Thoracic aorta (tissue), 2 donors: ENCODE results near the gene LCK. TPM values are rescaled to one million over a fixed set of nuclear protein-coding genes. Genes with fewer than 3 reads are reported as not detected.
A peak's percentile ranks its signal among the peaks of the same experiment; 100 is the strongest.

Experiments used
- ATAC-seq: fragments of 150-250 bp; one replicate; pipeline ENCODE4 v1.8.0; 2017; ENCODE audit warnings: low read depth; ENCODE audit not compliant: insufficient number of reproducible peaks, low FRiP score
- DNase-seq: peaks from one replicate; pipeline ENCODE4 v3.0.0-alpha.2; 2020; ENCODE audit warnings: low spot score
- H3K27ac ChIP-seq, 2 donors: fragments of 200-600 bp; sonication (generic); 1 replicate in 1 of 2; 2 replicates in 1 of 2; pipeline ENCODE4 v1.5.1; 2016; ENCODE audit warnings: mild to moderate bottlenecking in 2 of 2, moderate library complexity in 2 of 2
- H3K27me3 ChIP-seq: fragments of 200-600 bp; sonication (generic); replicated peaks from 2 replicates; pipeline ENCODE4 v1.6.0; 2016; ENCODE audit warnings: mild to moderate bottlenecking; ENCODE audit not compliant: insufficient read depth
- H3K36me3 ChIP-seq: fragments of 200-600 bp; sonication (generic); one replicate; pipeline ENCODE4 v1.5.1; 2016
- H3K4me1 ChIP-seq, 2 donors: fragments of 200-600 bp; sonication (generic); 1 replicate in 1 of 2; 2 replicates in 1 of 2; pipeline versions ENCODE4 v1.5.1 to v1.6.0; 2016; ENCODE audit warnings: low read depth in 2 of 2, mild to moderate bottlenecking in 1 of 2; ENCODE audit not compliant: control insufficient read depth in 1 of 2
- H3K4me3 ChIP-seq: fragments of 200-600 bp; sonication (generic); 2 replicates; pipeline ENCODE4 v1.5.1; 2016; ENCODE audit warnings: mild to moderate bottlenecking
- H3K9me3 ChIP-seq: fragments of 200-600 bp; sonication (generic); 2 replicates; pipeline ENCODE4 v1.5.1; 2016
- total RNA-seq, 2 donors: library from RNA; depleted of rRNA; stranded (reverse); fragments of >200 nt; gene quantifications; one replicate each; pipeline versions ENCODE4 v1.1.0 to v1.2.3, GENCODE V29; 2016
- TF ChIP-seq, protein P1 (sequence below): fragments of 200-600 bp; sonication (generic); IDR thresholded peaks from one replicate; pipeline ENCODE4 v1.5.1; 2019; ENCODE audit warnings: antibody characterized with exemption

The LCK gene
- total RNA-seq, 2 donors from 2014 or later, result 4.1 to 10.5 TPM

DNA sequence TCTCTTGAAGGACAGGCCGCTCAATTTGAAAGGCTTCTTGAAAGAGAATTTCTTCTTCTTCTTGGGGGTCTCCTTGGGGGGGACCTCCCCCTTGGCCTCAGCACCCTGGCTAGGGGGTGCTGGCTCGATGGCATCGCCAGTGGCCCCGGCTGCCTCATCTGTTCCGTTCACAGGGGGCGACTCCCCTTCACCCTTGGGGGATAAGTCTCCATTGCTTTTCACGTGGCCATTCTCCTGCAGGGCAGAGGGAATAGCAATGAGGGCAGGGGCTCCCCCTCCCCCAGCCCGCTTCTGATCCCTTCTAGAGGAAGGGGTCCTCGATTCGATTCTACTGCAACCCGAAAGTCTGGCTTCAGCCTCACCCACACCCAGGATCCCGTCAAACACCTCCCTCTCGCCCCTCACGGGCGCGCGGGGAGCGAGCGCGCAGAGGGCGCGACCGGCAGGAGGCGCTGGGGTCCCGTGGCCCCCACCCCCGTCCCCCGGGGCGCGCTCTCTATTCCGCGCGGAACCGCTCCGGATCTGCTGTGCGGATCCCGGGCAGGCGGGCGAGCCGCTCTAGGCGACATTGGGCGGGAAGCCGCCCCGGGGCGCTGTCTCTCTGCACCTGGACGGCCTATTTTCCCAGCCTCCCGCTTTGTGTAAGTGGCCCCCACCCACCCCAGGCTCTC is 83.9 kb downstream of the LCK start:
- Histone ChIP-seq H3K4me1 (peaks cover 5 to 19% of the 10 kb centered on the region in 2 donors), H3K27ac (no peak overlapping the region), H3K27me3 (no peaks in the 10 kb centered on the region), H3K4me3 (peak overlapping the region; percentile 73), H3K9me3 (no peaks in the 10 kb centered on the region), H3K36me3 (peaks cover 22% of the 10 kb centered on the region)
- DNase-seq, result no peak
- TF ChIP-seq, protein P1, sequence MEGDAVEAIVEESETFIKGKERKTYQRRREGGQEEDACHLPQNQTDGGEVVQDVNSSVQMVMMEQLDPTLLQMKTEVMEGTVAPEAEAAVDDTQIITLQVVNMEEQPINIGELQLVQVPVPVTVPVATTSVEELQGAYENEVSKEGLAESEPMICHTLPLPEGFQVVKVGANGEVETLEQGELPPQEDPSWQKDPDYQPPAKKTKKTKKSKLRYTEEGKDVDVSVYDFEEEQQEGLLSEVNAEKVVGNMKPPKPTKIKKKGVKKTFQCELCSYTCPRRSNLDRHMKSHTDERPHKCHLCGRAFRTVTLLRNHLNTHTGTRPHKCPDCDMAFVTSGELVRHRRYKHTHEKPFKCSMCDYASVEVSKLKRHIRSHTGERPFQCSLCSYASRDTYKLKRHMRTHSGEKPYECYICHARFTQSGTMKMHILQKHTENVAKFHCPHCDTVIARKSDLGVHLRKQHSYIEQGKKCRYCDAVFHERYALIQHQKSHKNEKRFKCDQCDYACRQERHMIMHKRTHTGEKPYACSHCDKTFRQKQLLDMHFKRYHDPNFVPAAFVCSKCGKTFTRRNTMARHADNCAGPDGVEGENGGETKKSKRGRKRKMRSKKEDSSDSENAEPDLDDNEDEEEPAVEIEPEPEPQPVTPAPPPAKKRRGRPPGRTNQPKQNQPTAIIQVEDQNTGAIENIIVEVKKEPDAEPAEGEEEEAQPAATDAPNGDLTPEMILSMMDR, result peak; percentile 60
- ATAC-seq, result no peak

DNA sequence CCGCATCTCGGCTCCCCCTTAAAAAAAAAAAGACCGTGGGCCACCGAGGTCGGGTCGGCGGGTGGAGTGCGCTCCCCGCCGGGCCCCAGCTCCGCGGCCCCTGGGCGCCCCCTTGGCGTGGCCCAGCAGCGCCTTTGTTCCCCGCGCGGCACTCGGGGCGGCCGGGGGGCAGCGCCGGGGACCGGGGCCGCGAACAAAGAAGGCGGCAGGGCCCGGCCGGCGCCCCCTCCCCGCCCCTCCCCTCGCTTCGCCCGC is 84.4 kb downstream of the LCK start:
- ATAC-seq, result no peak
- H3K36me3 ChIP-seq, result peaks cover 22% of the 10 kb centered on the region
- no peaks in the 10 kb centered on the region for H3K27me3 ChIP-seq
- no peak for DNase-seq
- no peaks in the 10 kb centered on the region for H3K9me3 ChIP-seq
- peaks cover 5 to 19% of the 10 kb centered on the region in 2 donors for H3K4me1 ChIP-seq
- TF ChIP-seq, protein P1, result no peak
- no peak overlapping the region for H3K27ac ChIP-seq
- H3K4me3 ChIP-seq, result peak overlapping the region; percentile 73

Other genes with a start within 250 kb of the LCK start
- 10 to 100 TPM; 45.5 to 82.6 TPM for gene KHDRBS1, start 237.4 kb upstream of the LCK start, total RNA-seq
- gene TMEM39B, start 178.3 kb upstream of the LCK start, total RNA-seq, result 1 to 10 TPM; 5.1 to 5.8 TPM
- gene KPNA6, start 143.2 kb upstream of the LCK start, total RNA-seq, result 10 to 100 TPM; 30.6 to 53.3 TPM
- gene TXLNA, start 71.6 kb upstream of the LCK start, total RNA-seq, result 10 to 100 TPM; 57.5 to 89.5 TPM
- gene CCDC28B, start 50.7 kb upstream of the LCK start, total RNA-seq, result 1 to 10 TPM in 1 of 2 donors, not detected in 1; 2.0 TPM
- gene IQCC, start 45.6 kb upstream of the LCK start, total RNA-seq, result 1 to 10 TPM in 1 of 2 donors, not detected in 1; 1.4 TPM
- not detected for gene DCDC2B, start 42.2 kb upstream of the LCK start, total RNA-seq
- 10 to 100 TPM in 1 of 2 donors, 1 to 10 TPM in 1; 9.5 to 20.0 TPM for gene TMEM234, start 28.9 kb upstream of the LCK start, total RNA-seq
- gene EIF3I, start 28.9 kb upstream of the LCK start, total RNA-seq, result 100 to 1,000 TPM; 105 to 114 TPM
- 1 to 10 TPM in 1 of 2 donors, under 1 TPM in 1; 0.78 to 6.1 TPM for gene FAM167B, start 4.0 kb upstream of the LCK start, total RNA-seq
- gene HDAC1, start 40.8 kb downstream of the LCK start, total RNA-seq, result 10 to 100 TPM; 50.9 to 52.0 TPM
- gene MARCKSL1, start 85.0 kb downstream of the LCK start, total RNA-seq, result 10 to 100 TPM in 1 of 2 donors, 1 to 10 TPM in 1; 3.7 to 10.9 TPM
- gene FAM229A, start 111.2 kb downstream of the LCK start, total RNA-seq, result 10 to 100 TPM; 11.8 to 12.0 TPM
- 1 to 10 TPM; 1.1 to 2.3 TPM for gene TSSK3, start 111.3 kb downstream of the LCK start, total RNA-seq
- 10 to 100 TPM; 70.8 to 84.9 TPM for gene BSDC1, start 143.2 kb downstream of the LCK start, total RNA-seq
- not detected for gene ZBTB8B, start 213.8 kb downstream of the LCK start, total RNA-seq